ENCODE results near the gene MICAL1.

Gene MICAL1

GRCh38 chr6:109452181-109452580 lies 3.4 kb downstream of the MICAL1 start:
- DNase-seq: no peak

- DNase-seq: no peak
These were observed 4.2 kb downstream of the MICAL1 start for GRCh38 chr6:109451376-109451775.

- DNase-seq: no peak
These were observed 4.8 kb downstream of the MICAL1 start for GRCh38 chr6:109450801-109451200.

- DNase-seq: no peak
These were observed 5.5 kb downstream of the MICAL1 start for GRCh38 chr6:109449795-109450673.

- no peak for DNase-seq
These were observed 6.3 kb downstream of the MICAL1 start for GRCh38 chr6:109449064-109449794.

GRCh38 chr6:109448615-109449014 lies 7.0 kb downstream of the MICAL1 start:
- no peak for DNase-seq

- DNase-seq: no peak
These were observed 7.6 kb downstream of the MICAL1 start for GRCh38 chr6:109447878-109448555.

- no peak for DNase-seq
These were observed 8.5 kb downstream of the MICAL1 start for GRCh38 chr6:109447087-109447486.

GRCh38 chr6:109446541-109446940 lies 9.0 kb downstream of the MICAL1 start:
- no peak for DNase-seq

- no peak for DNase-seq
These were observed 9.5 kb downstream of the MICAL1 start for GRCh38 chr6:109446072-109446471.

- DNase-seq: no peak
These were observed 10.2 kb downstream of the MICAL1 start for GRCh38 chr6:109445382-109445781.

GRCh38 chr6:109443425-109443950 lies 12.1 kb downstream of the MICAL1 start:
- DNase-seq: no peak

- no peak for DNase-seq
These were observed 13.1 kb downstream of the MICAL1 start for GRCh38 chr6:109442393-109442924.

GRCh38 chr6:109441069-109441816 lies 14.3 kb downstream of the MICAL1 start:
- peak; percentile 45 for DNase-seq

- DNase-seq: peak; percentile 74
These were observed 15.1 kb downstream of the MICAL1 start, which contains the start of the genes PPIL6 and SMPD2 for GRCh38 chr6:109440331-109441068. TSS of gene PPIL6 (minus strand) at chr6:109440628. CDS start at chr6:109440590, 38 bp downstream. TSS of gene SMPD2 (plus strand) at chr6:109440724. CDS start at chr6:109441122, 398 bp downstream.

GRCh38 chr6:109436041-109436440 lies 19.5 kb downstream of the MICAL1 start:
- no peak for DNase-seq

- DNase-seq: no peak
These were observed 21.1 kb downstream of the MICAL1 start for GRCh38 chr6:109434456-109434855.

- no peak for DNase-seq
These were observed 26.1 kb downstream of the MICAL1 start for GRCh38 chr6:109429496-109429895.

GRCh38 chr6:109428889-109429477 lies 26.6 kb downstream of the MICAL1 start:
- DNase-seq: no peak

GRCh38 chr6:109424946-109425345 lies 30.6 kb downstream of the MICAL1 start:
- no peak for DNase-seq

GRCh38 chr6:109421184-109421583 lies 34.4 kb downstream of the MICAL1 start:
- no peak for DNase-seq
